ENCODE measurements around the gene FAM168B. TPM values are rescaled to one million over a fixed set of nuclear protein-coding genes. Genes with fewer than 3 reads are reported as not detected.

Gene FAM168B
- total and polyA plus RNA-seq, 2 of the 13 experiments (the other 11 are each of a cell fraction or from before 2014, with no cell fraction given): 64.5 to 113 TPM

DNA sequence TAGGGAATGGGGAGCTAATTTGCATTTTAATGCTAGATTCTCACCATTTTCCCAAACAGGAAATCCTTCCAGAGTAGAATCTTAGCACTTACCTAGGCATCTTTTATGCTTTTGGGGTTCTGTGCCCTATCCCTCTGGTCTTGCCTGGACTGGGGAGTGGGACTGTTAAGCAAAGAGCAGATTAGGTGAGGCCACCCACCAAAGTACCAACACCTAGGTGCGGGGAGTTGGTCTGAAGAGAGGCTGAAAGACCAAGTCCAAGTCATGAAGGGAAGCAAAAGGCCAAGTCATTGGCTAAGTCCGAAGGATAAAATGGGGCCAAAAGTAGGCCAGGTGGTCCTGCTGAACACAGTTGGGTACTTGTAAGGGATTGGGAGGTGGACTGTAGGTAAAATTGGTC, 86.7 kb downstream of the FAM168B start:
- ATAC-seq: no peak
- no TSS peak for BruUV-seq (replicated peaks)
- Histone ChIP-seq H3K79me2 (ENCODE audit: insufficient read depth, low read length) (no peaks in the 10 kb centered on the region), H3K4me1 (ENCODE audit: insufficient read depth, low read length) (no peaks in the 10 kb centered on the region), H3K9ac (ENCODE audit: insufficient read depth, low read depth, low read length) (no peak overlapping the region), H2AFZ (ENCODE audit: low read length) (no peak overlapping the region), H3K9me3 (ENCODE audit: low read length) (no peaks in the 10 kb centered on the region), H3K36me3 (replicated peaks in 1 of 2; ENCODE audit: control insufficient read depth in 1 of 2, insufficient read depth in 2 of 2, low read length in 2 of 2) (no peaks in the 10 kb centered on the region), H3K27ac (ENCODE audit: extremely low read length, insufficient read depth, low read length) (no peak overlapping the region), H3K27me3 (ENCODE audit: control insufficient read depth in 1 of 2, insufficient read depth in 2 of 2, low read length in 2 of 2) (peaks cover 7 to 61% of the 10 kb centered on the region in 2 experiments; a peak in 4 of 5 replicates), H4K20me1 (ENCODE audit: insufficient read depth, low read length) (no peaks in the 10 kb centered on the region), H3K4me2 (ENCODE audit: low read depth, low read length) (no peak overlapping the region), H3K4me3 (replicated peaks in 1 of 3; ENCODE audit: insufficient read depth in 1 of 3, low read depth in 2 of 3, low read length in 3 of 3) (no peak overlapping the region)
- intact Hi-C loops (cut with micrococcal nuclease; ENCODE audit: unreplicated experiment) (no loop called here), in situ Hi-C loops (cut with HindIII; ENCODE audit: extremely low pct_ligation_motif_present, low pct_unique_long_range_greater_than_20kb) (no loop called here)
- WGBS (ENCODE audit: low lambda C conversion rate): 23% methylated on average over 2 of the region's 2 CpGs
- TF ChIP-seq, protein P1, sequence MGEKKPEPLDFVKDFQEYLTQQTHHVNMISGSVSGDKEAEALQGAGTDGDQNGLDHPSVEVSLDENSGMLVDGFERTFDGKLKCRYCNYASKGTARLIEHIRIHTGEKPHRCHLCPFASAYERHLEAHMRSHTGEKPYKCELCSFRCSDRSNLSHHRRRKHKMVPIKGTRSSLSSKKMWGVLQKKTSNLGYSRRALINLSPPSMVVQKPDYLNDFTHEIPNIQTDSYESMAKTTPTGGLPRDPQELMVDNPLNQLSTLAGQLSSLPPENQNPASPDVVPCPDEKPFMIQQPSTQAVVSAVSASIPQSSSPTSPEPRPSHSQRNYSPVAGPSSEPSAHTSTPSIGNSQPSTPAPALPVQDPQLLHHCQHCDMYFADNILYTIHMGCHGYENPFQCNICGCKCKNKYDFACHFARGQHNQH (CRISPR knock-in tag; IDR thresholded peaks at IDR 0.05): no peak
- TF ChIP-seq ZSCAN21 (CRISPR knock-in tag; IDR thresholded peaks at IDR 0.05; ENCODE audit: borderline replicate concordance) (no peak), ARID2 (CRISPR knock-in tag; IDR thresholded peaks at IDR 0.05; ENCODE audit: borderline replicate concordance) (no peak), RXRB (CRISPR knock-in tag; IDR thresholded peaks at IDR 0.05; ENCODE audit: borderline replicate concordance) (no peak), ZNF430 (CRISPR knock-in tag; IDR thresholded peaks at IDR 0.05) (no peak), ZNF570 (CRISPR knock-in tag; IDR thresholded peaks at IDR 0.05; ENCODE audit: borderline replicate concordance) (no peak), ZNF589 (CRISPR knock-in tag; conservative IDR thresholded peaks at IDR 0.05) (no peak), RFX1 (IDR thresholded peaks at IDR 0.05) (no peak), KLF13 (CRISPR knock-in tag; IDR thresholded peaks at IDR 0.05) (no peak), AGO2 (optimal IDR thresholded peaks at IDR 0.05; ENCODE audit: low read depth, low read length) (no peak)
- TF ChIP-seq, protein P2, sequence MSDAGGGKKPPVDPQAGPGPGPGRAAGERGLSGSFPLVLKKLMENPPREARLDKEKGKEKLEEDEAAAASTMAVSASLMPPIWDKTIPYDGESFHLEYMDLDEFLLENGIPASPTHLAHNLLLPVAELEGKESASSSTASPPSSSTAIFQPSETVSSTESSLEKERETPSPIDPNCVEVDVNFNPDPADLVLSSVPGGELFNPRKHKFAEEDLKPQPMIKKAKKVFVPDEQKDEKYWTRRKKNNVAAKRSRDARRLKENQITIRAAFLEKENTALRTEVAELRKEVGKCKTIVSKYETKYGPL (CRISPR knock-in tag; IDR thresholded peaks at IDR 0.05): no peak
- POLR2A ChIA-PET: no interaction called here
- DNase-seq (ENCODE audit: low spot score): no peak
- CTCF ChIA-PET (ENCODE audit: low intra/inter-chr PET ratio, low total read pairs): no interaction called here
- no peak for FAIRE-seq

Data from HepG2 (cell line).